Raji (cell line): ENCODE results near the gene KCNC1.

Experiments used
- POLR2A ChIP-seq: IDR thresholded peaks from 2 replicates; pipeline ENCODE4 v1.6.1; 2011; ENCODE audit warnings: low read depth, low read length, control low read depth; ENCODE audit not compliant: insufficient read depth

The KCNC1 gene

DNA sequence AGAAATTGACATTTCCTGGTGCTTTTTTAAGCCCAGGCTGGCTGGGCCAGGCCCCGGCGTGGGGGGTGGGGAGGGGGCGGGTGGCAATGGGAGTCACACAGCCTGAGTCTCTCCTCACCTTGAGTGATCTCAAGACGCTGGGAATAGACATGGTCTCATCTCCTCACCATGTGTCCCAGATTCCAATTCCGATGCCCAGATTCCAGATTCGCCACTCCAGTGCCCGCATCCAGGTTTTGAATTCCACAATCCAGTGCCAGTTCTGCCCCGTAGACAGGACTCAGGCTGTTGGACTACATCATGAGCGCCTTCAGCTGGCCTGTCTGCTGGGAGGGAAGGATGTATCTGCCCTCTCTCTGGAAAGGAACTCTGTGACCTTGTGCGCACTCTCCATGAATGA lies 19.1 kb downstream of the KCNC1 start:
- no peak for TF ChIP-seq POLR2A

- TF ChIP-seq POLR2A = no peak
Observed at GRCh38 chr11:17755891-17756290, 21.3 kb downstream of the KCNC1 start.

DNA sequence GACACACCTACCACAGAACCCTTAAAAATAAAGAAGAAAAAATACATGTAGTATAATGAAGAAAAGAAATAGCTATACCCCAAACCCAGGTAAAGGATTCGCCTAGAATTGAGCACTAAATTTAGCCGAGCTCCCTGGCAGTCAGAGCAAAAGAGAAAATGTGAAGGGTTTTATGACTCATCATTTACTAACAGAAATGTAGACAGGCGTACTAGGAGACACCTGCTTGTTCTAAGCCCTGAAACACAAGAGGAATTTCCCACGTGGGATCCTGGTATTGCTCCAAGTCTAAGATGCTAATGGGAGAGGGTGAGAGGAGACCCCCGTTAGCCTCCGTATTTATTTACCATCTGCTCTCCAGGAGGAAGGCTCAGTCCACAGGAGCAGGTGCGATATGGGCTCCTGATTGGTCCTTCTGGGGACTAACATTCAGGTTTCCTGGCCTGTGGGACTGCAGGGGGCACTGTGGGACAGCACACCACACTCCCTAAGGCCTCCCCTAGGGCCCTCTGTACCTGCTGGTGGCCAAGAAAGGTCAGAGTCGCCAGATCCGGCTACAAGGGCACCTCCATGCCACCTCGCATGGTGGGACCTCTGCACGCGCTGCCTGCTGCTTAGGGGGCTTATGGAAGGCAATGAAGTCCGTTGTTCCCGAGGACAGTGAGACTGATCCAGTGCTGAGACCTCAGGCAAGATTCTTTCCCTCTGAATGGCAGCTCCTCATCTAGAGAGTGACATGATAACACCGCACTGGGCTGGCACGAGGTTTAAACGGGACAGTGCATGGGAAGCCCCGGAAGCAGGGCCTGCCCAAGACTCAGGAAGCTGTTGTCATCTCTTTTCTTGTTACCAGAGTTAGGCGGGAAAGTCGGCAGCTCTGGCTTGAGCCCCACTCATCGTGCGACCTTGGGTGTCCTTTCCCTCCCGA lies 25.8 kb downstream of the KCNC1 start:
- TF ChIP-seq POLR2A = no peak

DNA sequence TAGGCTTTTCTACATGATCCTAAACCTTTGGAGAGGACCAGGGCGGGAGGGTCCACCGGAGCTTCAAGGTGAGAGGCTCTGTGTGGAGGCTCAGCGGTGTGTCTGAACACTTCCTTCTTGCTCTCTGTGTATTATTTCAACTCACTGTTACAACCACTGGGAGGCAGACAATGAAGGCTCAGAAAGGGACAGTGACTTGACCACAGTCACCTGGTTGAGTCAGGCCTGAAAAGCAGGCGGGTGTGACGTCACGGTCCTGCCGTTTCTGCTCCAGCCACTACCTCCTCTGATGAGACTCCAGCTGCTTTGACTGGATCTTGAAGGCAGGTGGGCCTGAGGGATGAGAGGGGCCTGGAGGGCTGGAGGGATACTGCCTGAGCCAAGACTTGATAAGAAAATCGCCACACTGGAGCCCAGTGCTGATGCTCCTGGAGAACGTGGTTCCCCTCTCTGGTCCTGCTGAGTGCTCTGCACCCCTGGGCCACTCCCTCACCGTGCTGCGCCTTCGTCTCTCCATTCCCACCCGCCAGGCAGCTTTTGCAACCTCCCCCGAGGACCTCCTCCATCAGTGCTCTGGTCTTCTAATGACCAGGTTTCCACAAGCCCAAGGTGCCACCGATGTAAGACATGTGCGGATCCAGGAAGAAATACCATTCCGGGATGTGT lies 27.9 kb downstream of the KCNC1 start:
- no peak for TF ChIP-seq POLR2A

- no peak for TF ChIP-seq POLR2A
Observed at GRCh38 chr11:17763244-17763643, 28.7 kb downstream of the KCNC1 start.

DNA sequence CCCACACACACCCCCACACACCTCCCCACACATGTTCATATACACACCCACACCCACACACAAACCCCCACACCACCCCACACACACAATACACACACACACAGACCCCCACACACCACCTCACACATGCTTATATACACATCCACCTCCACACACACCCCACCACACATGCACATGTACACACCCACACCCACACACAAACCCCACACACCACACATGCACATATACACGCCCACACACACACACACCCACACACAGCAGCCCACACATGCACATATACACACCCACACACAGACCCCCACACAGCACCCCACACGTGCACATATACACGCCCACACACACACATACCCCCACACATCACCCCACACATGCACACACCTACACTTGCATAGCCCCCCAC lies 29.1 kb downstream of the KCNC1 start:
- no peak for TF ChIP-seq POLR2A

GRCh38 chr11:17764446-17765218 lies 30.1 kb downstream of the KCNC1 start:
- no peak for TF ChIP-seq POLR2A

DNA sequence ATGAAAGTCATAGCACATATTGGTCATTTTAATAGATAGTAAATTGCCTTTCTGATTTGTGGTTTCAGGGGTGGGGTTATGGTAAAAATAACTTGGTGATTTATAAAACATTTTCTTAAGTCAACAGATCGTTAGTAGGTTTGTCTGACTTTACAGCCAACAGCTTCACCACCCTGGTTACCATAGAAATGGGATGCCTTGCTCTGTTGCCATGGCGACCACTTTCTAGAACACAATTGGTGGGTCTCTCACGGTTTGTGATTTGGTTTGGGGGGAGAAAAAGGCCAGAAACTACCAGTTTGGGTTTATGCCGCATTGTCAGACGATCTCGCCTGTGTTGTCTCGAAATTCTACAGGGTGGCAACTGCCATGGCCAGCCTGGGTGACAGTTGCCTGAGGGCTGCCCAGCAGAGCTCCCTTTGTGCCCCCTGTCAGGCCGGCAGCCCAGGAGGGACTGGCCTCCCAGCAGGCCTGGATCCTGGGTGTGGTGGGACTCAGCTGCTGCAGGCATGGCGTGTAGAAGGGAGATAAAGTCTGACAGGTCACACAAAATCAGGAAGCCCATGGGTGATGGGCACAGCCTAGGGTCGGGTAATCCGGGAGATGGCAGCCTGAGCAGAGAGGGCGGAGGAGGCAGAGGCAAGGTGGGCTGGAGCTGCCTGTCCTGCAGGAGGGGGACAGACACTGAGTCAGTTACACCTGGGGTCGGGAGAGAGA lies 30.9 kb downstream of the KCNC1 start:
- no peak for TF ChIP-seq POLR2A

GRCh38 chr11:17766073-17766359 lies 31.4 kb downstream of the KCNC1 start:
- no peak for TF ChIP-seq POLR2A

DNA sequence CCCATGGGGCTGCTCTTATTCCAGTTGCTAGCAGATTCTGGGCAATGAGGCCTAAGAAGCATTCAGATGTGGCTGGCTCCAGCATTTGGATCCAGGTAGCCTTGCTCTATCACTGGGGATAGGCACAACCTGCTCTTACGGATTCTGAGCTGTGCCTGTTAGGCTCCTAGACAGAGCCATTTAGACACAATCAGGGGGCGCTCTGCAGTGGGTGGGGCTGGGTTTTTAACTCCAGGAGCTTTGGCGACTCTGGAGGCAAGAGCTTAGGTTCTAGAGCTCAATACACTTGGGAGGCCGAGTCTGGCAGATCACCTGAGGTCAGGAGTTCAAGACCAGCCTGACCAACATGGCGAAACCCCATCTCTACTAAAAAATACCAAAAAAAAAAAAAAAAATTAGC lies 32.0 kb downstream of the KCNC1 start:
- TF ChIP-seq POLR2A = no peak

DNA sequence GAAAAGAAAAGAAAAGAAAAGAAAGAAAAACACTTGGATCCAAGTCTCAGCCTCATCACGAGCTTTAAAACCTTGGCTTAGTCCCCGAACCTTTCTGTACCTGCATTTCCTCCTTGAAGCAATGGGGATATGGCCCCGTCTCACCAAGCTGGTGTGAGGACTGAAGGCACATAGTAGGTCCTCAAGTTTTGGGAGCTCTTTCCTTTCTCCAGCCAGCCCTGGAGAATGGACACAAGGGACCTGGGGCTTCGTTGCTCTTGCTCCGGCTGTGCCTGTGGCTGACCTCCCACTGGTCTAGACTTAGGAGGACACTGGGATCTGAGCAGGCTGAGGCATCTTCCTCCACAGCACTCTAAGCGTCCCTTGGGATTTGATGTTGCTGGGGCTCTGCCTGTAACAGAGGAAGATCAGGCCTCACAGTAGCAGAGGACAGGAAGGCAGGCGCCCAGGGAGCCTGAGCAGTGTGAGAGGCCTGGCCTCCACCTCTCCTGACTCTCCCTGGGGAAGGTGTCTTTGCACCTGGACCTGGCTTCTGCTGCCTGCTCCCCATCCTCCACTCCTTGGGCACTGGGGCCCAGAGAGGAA lies 32.8 kb downstream of the KCNC1 start:
- no peak for TF ChIP-seq POLR2A

GRCh38 chr11:17767914-17768313 lies 33.3 kb downstream of the KCNC1 start:
- TF ChIP-seq POLR2A = no peak

DNA sequence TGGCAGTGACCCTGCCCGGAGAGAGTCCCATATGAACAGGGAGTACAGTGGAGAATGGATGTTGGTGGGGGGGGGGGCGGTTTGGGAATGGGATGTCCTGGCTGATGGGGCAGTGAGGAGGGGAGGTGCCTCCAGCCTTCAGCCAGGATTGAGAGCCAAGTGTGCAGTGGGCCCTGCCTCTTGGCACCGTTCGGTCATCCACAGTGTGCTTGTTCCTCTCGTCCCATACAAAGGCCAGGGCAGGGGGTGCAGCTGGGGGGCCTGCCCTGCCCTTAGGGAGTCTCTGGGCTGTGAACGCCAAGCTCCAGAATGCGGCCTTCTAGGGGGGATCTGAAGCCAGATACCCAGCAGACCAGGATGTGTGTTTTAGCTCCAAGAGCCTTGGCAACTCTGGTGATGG lies 34.0 kb downstream of the KCNC1 start:
- TF ChIP-seq POLR2A = no peak

DNA sequence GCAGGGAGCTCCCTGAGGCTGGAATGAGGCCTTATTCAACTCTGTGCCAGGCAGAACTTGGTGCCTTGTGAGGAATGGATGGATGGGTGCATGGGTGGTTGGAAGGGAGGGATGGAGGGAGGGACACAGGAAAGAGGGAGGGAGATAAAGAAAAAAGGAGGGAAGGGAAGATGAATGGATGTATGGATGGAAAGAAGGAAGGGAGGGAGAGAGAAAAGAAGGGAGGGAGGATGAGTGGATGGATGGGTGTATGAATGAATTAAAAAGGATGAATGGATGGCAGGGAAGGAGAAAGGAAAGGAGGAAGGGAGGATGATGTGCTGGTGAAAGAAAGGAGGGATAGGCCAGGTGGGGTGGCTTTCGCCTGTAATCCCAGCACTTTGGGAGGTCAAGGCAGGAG lies 34.6 kb downstream of the KCNC1 start:
- no peak for TF ChIP-seq POLR2A

DNA sequence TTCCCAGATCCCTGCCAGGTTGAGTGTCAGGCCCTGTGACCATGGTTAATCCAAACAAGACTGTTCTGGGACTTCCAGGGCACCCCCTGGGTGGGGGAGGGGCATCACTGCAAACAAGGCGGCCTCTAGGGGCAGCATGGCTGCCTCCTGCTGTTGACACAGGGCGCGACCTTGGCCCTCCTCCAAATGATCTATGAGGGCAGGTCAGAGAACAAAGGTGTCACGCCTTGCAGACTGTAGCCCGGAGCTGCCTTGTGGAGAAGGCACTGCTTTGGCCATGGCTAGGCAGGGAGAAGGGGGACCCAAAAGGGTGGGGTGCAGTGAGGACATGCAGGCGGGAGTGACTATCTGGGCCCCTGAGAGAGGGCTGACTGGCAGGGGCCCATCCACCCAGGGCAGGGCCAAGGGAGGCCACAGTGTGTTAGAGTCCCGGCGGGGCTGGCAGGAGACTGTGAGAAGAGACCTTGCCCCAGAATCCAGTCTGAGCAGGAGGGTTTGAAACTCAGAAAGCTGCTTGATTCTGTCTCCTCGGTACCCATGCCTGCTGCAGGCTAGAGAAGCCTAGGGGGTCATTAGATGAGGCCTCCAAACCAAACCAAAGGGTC lies 35.6 kb downstream of the KCNC1 start:
- no peak for TF ChIP-seq POLR2A

DNA sequence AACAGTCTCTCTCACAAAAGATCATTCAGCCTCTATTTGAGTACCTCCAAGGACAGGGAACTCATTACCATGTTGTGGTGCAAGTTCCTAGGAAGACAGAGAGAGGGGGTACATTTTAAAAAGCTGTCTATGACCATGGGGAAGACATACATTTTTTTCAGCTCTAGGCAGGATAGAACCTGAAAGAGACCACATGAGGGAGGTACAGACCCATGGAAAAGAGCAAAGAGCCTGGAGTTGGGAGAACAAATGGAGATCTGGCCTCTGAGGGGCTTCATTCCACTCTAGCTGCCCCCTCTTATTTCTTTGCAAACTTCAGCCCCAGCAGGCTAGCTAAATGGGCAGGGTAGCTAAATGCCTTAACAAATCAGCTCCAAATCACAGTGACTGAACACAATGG lies 36.3 kb downstream of the KCNC1 start:
- no peak for TF ChIP-seq POLR2A
